Ascending aorta (tissue), 2 donors: ENCODE results near the gene LRBA. TPM values are rescaled to one million over a fixed set of nuclear protein-coding genes. Genes with fewer than 3 reads are reported as not detected.
"Not testable (repeated sequence)": the region's sequence is repeated elsewhere in the genome, so short reads cannot be mapped to it uniquely, and the experiment has no call there.

Experiments
- DNase-seq, 2 donors: peaks; one replicate each; pipeline ENCODE4 v3.0.0-alpha.2; 2019; ENCODE audit warnings: low spot score in 2 of 2
- H3K27ac ChIP-seq, 2 donors: fragments of 200-600 bp; sonication (generic); one replicate each; pipeline ENCODE4 v1.5.1; 2016 to 2017; ENCODE audit warnings: mild to moderate bottlenecking in 1 of 2
- H3K27me3 ChIP-seq: fragments of 200-600 bp; sonication (generic); one replicate; pipeline ENCODE4 v1.5.1; 2017
- H3K36me3 ChIP-seq, 2 donors: fragments of 200-600 bp; sonication (generic); one replicate each; pipeline ENCODE4 v1.5.1; 2016
- H3K4me1 ChIP-seq, 2 donors: fragments of 200-600 bp; sonication (generic); one replicate each; pipeline ENCODE4 v1.5.1; 2016 to 2017; ENCODE audit warnings: mild to moderate bottlenecking in 1 of 2
- H3K4me3 ChIP-seq, 2 donors: fragments of 200-600 bp; sonication (generic); one replicate each; pipeline ENCODE4 v1.5.1; 2016 to 2017; ENCODE audit warnings: mild to moderate bottlenecking in 1 of 2
- H3K9me3 ChIP-seq, 2 donors: fragments of 200-600 bp; sonication (generic); one replicate each; pipeline ENCODE4 v1.5.1; 2016
- CTCF ChIP-seq, 3 experiments: fragments of 200-600 bp in 2 of 3; fragments of 450-650 bp in 1 of 3; sonication (generic) in 2 of 3; IDR thresholded peaks; one replicate each; pipeline ENCODE4 v1.5.1; 2016 to 2019; ENCODE audit warnings: antibody characterized with exemption in 3 of 3, mild to moderate bottlenecking in 1 of 3, moderate library complexity in 1 of 3
- intact Hi-C: fragments of 100-400 bp; cut with DNase I; formaldehyde crosslinking; loops from one replicate; pipeline ENCODE4 v1.15.1; 2023
- total RNA-seq: library from RNA; depleted of rRNA; stranded (reverse); fragments of >200 nt; gene quantifications from one replicate; pipeline ENCODE4 v1.1.0, GENCODE V29; 2016

LRBA gene
- total RNA-seq, 1 donor from 2014 or later, result 15.2 TPM

GRCh38 chr4:150997141-150997540, 17.9 kb downstream of the LRBA start:
- intact Hi-C loops, result no loop called here
- H3K36me3 ChIP-seq, result no peaks in the 10 kb centered on the region
- no peak for DNase-seq
- no peak for TF ChIP-seq CTCF (IDR thresholded peaks at IDR 0.05)
- no peaks in the 10 kb centered on the region for H3K9me3 ChIP-seq
- no peaks in the 10 kb centered on the region for H3K27me3 ChIP-seq
- no peaks in the 10 kb centered on the region for H3K4me1 ChIP-seq
- no peak overlapping the region for H3K27ac ChIP-seq
- no peak overlapping the region for H3K4me3 ChIP-seq

GRCh38 chr4:150994721-150995120, 20.4 kb downstream of the LRBA start:
- H3K4me3 ChIP-seq, result no peak overlapping the region
- no peaks in the 10 kb centered on the region for H3K4me1 ChIP-seq
- no peak for TF ChIP-seq CTCF (IDR thresholded peaks at IDR 0.05)
- H3K27ac ChIP-seq, result no peak overlapping the region
- H3K36me3 ChIP-seq, result no peaks in the 10 kb centered on the region
- H3K27me3 ChIP-seq, result no peaks in the 10 kb centered on the region
- no peak for DNase-seq
- intact Hi-C loops, result no loop called here
- no peaks in the 10 kb centered on the region for H3K9me3 ChIP-seq

GRCh38 chr4:150993577-150993976, 21.5 kb downstream of the LRBA start:
- DNase-seq, intact Hi-C loops, H3K9me3 ChIP-seq: not testable (repeated sequence)

GRCh38 chr4:150990993-150991392, 24.1 kb downstream of the LRBA start:
- no peak overlapping the region for H3K27ac ChIP-seq
- H3K4me1 ChIP-seq, result no peaks in the 10 kb centered on the region
- no peak for DNase-seq
- no peak for TF ChIP-seq CTCF (IDR thresholded peaks at IDR 0.05)
- H3K9me3 ChIP-seq, result no peaks in the 10 kb centered on the region
- no peak overlapping the region for H3K4me3 ChIP-seq
- intact Hi-C loops, result no loop called here
- H3K27me3 ChIP-seq, result no peaks in the 10 kb centered on the region
- H3K36me3 ChIP-seq, result no peaks in the 10 kb centered on the region

More at GRCh38 chr4:150993577-150993976, 21.5 kb downstream of the LRBA start:
- not testable (repeated sequence) for H3K36me3 ChIP-seq, H3K4me1 ChIP-seq, H3K27me3 ChIP-seq, H3K4me3 ChIP-seq, H3K27ac ChIP-seq

GRCh38 chr4:150990250-150990649, 24.8 kb downstream of the LRBA start:
- no peak overlapping the region for H3K4me3 ChIP-seq
- no peaks in the 10 kb centered on the region for H3K36me3 ChIP-seq
- no peaks in the 10 kb centered on the region for H3K27me3 ChIP-seq
- no peaks in the 10 kb centered on the region for H3K4me1 ChIP-seq
- TF ChIP-seq CTCF (IDR thresholded peaks at IDR 0.05), result no peak
- no peak for DNase-seq
- H3K9me3 ChIP-seq, result no peaks in the 10 kb centered on the region
- intact Hi-C loops, result no loop called here
- H3K27ac ChIP-seq, result no peak overlapping the region

- Histone ChIP-seq H3K27ac (no peak overlapping the region), H3K9me3 (no peaks in the 10 kb centered on the region), H3K4me1 (no peaks in the 10 kb centered on the region), H3K36me3 (no peaks in the 10 kb centered on the region), H3K27me3 (no peaks in the 10 kb centered on the region), H3K4me3 (no peak overlapping the region)
- no peak for DNase-seq
- intact Hi-C loops, result no loop called here
- TF ChIP-seq CTCF (IDR thresholded peaks at IDR 0.05), result no peak
Observed at GRCh38 chr4:150988238-150988637, 26.8 kb downstream of the LRBA start.
